ENCODE measurements around the gene CRYGN. TPM values are rescaled to one million over a fixed set of nuclear protein-coding genes. Genes with fewer than 3 reads are reported as not detected.

The CRYGN gene
- polyA plus RNA-seq, 1 of the 3 experiments (the other 2 are of a cell fraction): not detected

DNA sequence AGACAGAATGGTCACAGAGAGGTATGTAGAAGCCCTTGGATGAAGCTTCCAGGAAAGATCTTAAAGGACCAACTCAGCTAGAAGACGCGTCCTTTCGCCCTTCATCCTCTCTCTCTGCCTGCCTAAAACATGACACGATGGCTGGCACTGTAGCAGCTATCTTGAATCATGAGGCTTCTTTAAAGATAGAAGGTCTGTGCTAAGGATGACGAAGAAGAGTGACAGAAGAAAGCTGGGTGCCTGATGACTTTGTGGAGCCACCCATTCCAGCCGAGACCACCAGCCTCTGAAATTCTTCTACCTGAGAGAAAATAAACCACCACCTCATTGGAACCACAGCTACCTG is 55.6 kb downstream of the CRYGN start:
- no peak for TF ChIP-seq CHD2 (IDR thresholded peaks at IDR 0.05; ENCODE audit: low read length, partially characterized antibody)
- TF ChIP-seq SIN3A (IDR thresholded peaks at IDR 0.05; ENCODE audit: borderline replicate concordance, low read depth, low read length): no peak
- TF ChIP-seq USF2 (IDR thresholded peaks at IDR 0.05; ENCODE audit: borderline replicate concordance, low read depth, low read length): no peak
- no peak for TF ChIP-seq MEF2A (IDR thresholded peaks at IDR 0.05; ENCODE audit: borderline replicate concordance, low read depth)
- TF ChIP-seq, protein P1, sequence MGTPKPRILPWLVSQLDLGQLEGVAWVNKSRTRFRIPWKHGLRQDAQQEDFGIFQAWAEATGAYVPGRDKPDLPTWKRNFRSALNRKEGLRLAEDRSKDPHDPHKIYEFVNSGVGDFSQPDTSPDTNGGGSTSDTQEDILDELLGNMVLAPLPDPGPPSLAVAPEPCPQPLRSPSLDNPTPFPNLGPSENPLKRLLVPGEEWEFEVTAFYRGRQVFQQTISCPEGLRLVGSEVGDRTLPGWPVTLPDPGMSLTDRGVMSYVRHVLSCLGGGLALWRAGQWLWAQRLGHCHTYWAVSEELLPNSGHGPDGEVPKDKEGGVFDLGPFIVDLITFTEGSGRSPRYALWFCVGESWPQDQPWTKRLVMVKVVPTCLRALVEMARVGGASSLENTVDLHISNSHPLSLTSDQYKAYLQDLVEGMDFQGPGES (IDR thresholded peaks at IDR 0.05; ENCODE audit: low read depth, low read length): no peak
- TF ChIP-seq POLR2AphosphoS5 (IDR thresholded peaks at IDR 0.05; ENCODE audit: low read depth, low read length): no peak
- no peak for TF ChIP-seq MXI1 (IDR thresholded peaks at IDR 0.05; ENCODE audit: low read depth, low read length)
- no peak for TF ChIP-seq RCOR1 (IDR thresholded peaks at IDR 0.05; ENCODE audit: low read length)
- TF ChIP-seq, protein P2, sequence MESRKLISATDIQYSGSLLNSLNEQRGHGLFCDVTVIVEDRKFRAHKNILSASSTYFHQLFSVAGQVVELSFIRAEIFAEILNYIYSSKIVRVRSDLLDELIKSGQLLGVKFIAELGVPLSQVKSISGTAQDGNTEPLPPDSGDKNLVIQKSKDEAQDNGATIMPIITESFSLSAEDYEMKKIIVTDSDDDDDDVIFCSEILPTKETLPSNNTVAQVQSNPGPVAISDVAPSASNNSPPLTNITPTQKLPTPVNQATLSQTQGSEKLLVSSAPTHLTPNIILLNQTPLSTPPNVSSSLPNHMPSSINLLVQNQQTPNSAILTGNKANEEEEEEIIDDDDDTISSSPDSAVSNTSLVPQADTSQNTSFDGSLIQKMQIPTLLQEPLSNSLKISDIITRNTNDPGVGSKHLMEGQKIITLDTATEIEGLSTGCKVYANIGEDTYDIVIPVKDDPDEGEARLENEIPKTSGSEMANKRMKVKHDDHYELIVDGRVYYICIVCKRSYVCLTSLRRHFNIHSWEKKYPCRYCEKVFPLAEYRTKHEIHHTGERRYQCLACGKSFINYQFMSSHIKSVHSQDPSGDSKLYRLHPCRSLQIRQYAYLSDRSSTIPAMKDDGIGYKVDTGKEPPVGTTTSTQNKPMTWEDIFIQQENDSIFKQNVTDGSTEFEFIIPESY (IDR thresholded peaks at IDR 0.05; ENCODE audit: borderline replicate concordance, low read depth): no peak
- TF ChIP-seq EP300 (IDR thresholded peaks at IDR 0.05; ENCODE audit: borderline replicate concordance in 1 of 2, low read depth in 1 of 2, low read length in 1 of 2): no peak
- TF ChIP-seq NRF1 (IDR thresholded peaks at IDR 0.05; ENCODE audit: low read depth, low read length): no peak
- H3K4me3 ChIP-seq (ENCODE audit: low read depth in 2 of 2, low read length in 1 of 2): no peak overlapping the region
- POLR2A ChIA-PET: no interaction called here
- no peak overlapping the region for H2AFZ ChIP-seq (ENCODE audit: low read depth)
- CTCF ChIA-PET: interaction anchor here (0.9 to 2.2 kb wide), 4 partner anchors 9 to 64 kb away, joined by 3 to 8 read pairs (median 4); no protein-coding TSS in a partner anchor
- peaks cover 16% of the 10 kb centered on the region; the same call in 1 of the 2 replicates for H3K27me3 ChIP-seq (ENCODE audit: insufficient read depth)
- H3K9ac ChIP-seq: no peak overlapping the region
- no peaks in the 10 kb centered on the region for H3K79me2 ChIP-seq (ENCODE audit: insufficient read depth)
- H3K9me3 ChIP-seq: no peaks in the 10 kb centered on the region
- H3K4me1 ChIP-seq (ENCODE audit: control insufficient read depth in 1 of 2, insufficient read depth in 2 of 2, low read depth in 1 of 2, low read length in 1 of 2): peaks cover 0 to 7% of the 10 kb centered on the region in 2 experiments; a peak in 1 of 4 replicates
- WGBS (ENCODE audit: low lambda C conversion rate): 75% methylated on average over 6 of the region's 6 CpGs
- H4K20me1 ChIP-seq (ENCODE audit: insufficient read depth): no peaks in the 10 kb centered on the region
- no peak overlapping the region for H3K27ac ChIP-seq (ENCODE audit: low read depth in 2 of 2, low read length in 1 of 2)
- no peak overlapping the region for H3K4me2 ChIP-seq
- DNase-seq: no peak
- H3K9me2 ChIP-seq: no peaks in the 10 kb centered on the region
- peaks cover 0 to under 1% of the 10 kb centered on the region in 2 experiments for H3K36me3 ChIP-seq (replicated peaks in 1 of 2; ENCODE audit: control insufficient read depth in 1 of 2, insufficient read depth in 2 of 2, low read length in 1 of 2)
- no peaks in the 10 kb centered on the region for H3F3A ChIP-seq (replicated peaks; ENCODE audit: insufficient read depth)

GRCh38 chr7:151383638-151384351 is 56.1 kb downstream of the CRYGN start:
- peaks cover 0 to 7% of the 10 kb centered on the region in 2 experiments; a peak in 1 of 4 replicates for H3K4me1 ChIP-seq (ENCODE audit: control insufficient read depth in 1 of 2, insufficient read depth in 2 of 2, low read depth in 1 of 2, low read length in 1 of 2)
- POLR2A ChIA-PET: no interaction called here
- H4K20me1 ChIP-seq (ENCODE audit: insufficient read depth): no peaks in the 10 kb centered on the region
- H3K4me3 ChIP-seq (ENCODE audit: low read depth in 2 of 2, low read length in 1 of 2): no peak overlapping the region
- H3F3A ChIP-seq (replicated peaks; ENCODE audit: insufficient read depth): no peaks in the 10 kb centered on the region
- H3K9ac ChIP-seq: no peak overlapping the region
- H3K79me2 ChIP-seq (ENCODE audit: insufficient read depth): no peaks in the 10 kb centered on the region
- H3K9me2 ChIP-seq: no peaks in the 10 kb centered on the region
- peaks cover 14% of the 10 kb centered on the region; the same call in 1 of the 2 replicates for H3K27me3 ChIP-seq (ENCODE audit: insufficient read depth)
- no peaks in the 10 kb centered on the region for H3K9me3 ChIP-seq
- H3K27ac ChIP-seq (ENCODE audit: low read depth in 2 of 2, low read length in 1 of 2): no peak overlapping the region
- H3K4me2 ChIP-seq: no peak overlapping the region
- no peak for DNase-seq
- CTCF ChIA-PET: interaction anchor here (0.7 to 1.8 kb wide), 3 partner anchors 8 to 337 kb away, joined by 3 to 4 read pairs (median 3); no protein-coding TSS in a partner anchor
- H3K36me3 ChIP-seq (replicated peaks in 1 of 2; ENCODE audit: control insufficient read depth in 1 of 2, insufficient read depth in 2 of 2, low read length in 1 of 2): peaks cover 0 to 6% of the 10 kb centered on the region in 2 experiments
- WGBS (ENCODE audit: low lambda C conversion rate): 75% methylated on average over 14 of the region's 15 CpGs
- H2AFZ ChIP-seq (ENCODE audit: low read depth): no peak overlapping the region
- no peak for TF ChIP-seq JUND (IDR thresholded peaks at IDR 0.05)
- TF ChIP-seq RAD21 (IDR thresholded peaks at IDR 0.05; ENCODE audit: low read length): no peak
- TF ChIP-seq CHD2 (IDR thresholded peaks at IDR 0.05; ENCODE audit: low read length, partially characterized antibody): no peak
- no peak for TF ChIP-seq USF2 (IDR thresholded peaks at IDR 0.05; ENCODE audit: borderline replicate concordance, low read depth, low read length)
- no peak for TF ChIP-seq FOXJ3 (CRISPR knock-in tag; IDR thresholded peaks at IDR 0.05)
- TF ChIP-seq ELF1 (IDR thresholded peaks at IDR 0.05): no peak
- TF ChIP-seq RCOR1 (IDR thresholded peaks at IDR 0.05; ENCODE audit: low read length): no peak
- TF ChIP-seq, protein P1 (IDR thresholded peaks at IDR 0.05; ENCODE audit: low read depth, low read length): no peak
- no peak for TF ChIP-seq GATA2 (CRISPR knock-in tag; IDR thresholded peaks at IDR 0.05)
- no peak for TF ChIP-seq SIN3A (IDR thresholded peaks at IDR 0.05; ENCODE audit: borderline replicate concordance, low read depth, low read length)
- TF ChIP-seq TCF12 (IDR thresholded peaks at IDR 0.05): no peak
- TF ChIP-seq FOXM1 (IDR thresholded peaks at IDR 0.05; ENCODE audit: low read depth): no peak

Measured in SK-N-SH (cell line).